Stimulated activated CD8-positive, alpha-beta memory T cell treated with anti-CD3 and anti-CD28 coated beads, Interleukin-15, amount 100 ng/mL, for 1 hour (primary cell): ENCODE results near the gene RMND1.
A peak's percentile ranks its signal among the peaks of the same experiment; 100 is the strongest.

ENCODE experiments used
- DNase-seq: peaks from one replicate; pipeline ENCODE4 v3.0.0-alpha.2; 2020; ENCODE audit warnings: low read depth

Gene RMND1

GRCh38 chr6:151413372-151414145 lies 38.4 kb downstream of the RMND1 start:
- peak; percentile 32 for DNase-seq

DNA sequence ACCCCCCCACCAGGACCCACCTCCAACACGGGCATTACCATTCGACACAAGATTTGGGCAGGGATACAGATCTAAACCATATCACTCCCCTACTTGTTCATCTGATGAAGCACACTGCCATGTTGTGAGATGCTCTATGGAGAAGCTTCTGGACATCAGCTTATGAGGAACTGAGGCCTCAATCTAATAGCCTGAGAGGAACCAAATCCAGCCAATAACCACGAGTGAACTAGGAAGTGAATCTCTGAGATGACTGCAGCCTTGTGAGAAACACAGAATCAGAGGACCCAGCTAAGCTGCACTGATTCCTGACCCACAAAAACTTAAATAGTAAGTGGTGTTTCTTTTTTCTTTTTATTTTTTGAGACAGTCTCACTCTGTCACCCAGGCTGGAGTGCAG lies 39.0 kb downstream of the RMND1 start:
- no peak for DNase-seq

- no peak for DNase-seq
These were observed 42.2 kb downstream of the RMND1 start for GRCh38 chr6:151409679-151410078.

DNA sequence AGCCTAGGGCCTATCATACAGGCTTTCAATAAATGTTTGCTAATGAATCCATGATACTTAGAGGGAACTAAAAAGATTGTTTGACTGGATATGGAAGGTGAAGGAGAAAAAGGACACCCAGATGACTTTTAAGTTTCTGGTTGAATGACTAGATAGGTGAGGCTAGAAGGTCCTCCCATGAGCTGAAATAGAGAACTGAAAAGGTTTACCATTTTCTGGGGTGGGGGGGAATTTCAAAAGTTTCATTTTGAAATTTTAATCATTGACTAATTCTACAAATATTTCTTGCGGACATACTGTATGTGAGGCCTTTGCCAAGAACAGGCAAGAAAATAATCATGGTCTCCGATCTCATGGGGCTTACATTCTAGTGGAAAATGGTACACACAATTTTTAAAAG lies 42.7 kb downstream of the RMND1 start:
- DNase-seq, result no peak

DNA sequence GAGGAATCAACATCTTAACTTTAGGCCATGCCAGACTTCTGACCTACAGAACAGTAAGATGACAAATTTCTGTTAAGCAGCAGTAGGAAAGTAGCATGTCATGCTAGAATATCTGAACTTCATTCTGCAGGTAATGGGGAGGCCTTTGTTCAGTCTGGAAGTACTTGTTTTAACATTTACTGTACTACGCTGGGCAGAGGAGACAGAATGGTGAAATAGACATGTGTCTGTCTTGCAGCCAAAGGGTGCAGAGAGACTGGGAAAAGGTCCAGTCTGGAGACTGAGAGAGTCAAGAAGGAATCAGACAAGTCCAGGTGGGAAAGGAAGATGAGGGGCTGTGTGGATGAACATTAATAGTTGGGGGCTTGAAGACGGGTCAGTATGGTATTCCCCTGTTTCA lies 43.1 kb downstream of the RMND1 start:
- no peak for DNase-seq

DNA sequence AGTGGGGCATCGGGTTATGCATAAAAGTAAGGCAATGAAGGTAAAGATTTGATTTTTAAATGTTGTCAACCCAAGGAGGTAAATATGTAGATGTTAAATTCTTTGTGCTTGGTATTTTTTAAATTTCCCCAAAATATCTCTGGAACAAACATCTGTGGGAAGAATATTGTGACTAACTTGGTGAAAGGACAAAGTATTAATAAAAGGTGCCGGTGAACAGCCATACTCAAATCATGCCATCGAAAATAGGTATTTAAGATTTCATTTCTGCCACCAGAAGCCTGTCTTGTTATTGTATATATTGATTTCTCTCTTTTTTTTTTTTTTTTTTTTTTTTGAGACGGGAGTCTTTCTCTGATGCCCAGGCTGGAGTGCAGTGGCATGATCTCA lies 48.0 kb downstream of the RMND1 start:
- no peak for DNase-seq

DNA sequence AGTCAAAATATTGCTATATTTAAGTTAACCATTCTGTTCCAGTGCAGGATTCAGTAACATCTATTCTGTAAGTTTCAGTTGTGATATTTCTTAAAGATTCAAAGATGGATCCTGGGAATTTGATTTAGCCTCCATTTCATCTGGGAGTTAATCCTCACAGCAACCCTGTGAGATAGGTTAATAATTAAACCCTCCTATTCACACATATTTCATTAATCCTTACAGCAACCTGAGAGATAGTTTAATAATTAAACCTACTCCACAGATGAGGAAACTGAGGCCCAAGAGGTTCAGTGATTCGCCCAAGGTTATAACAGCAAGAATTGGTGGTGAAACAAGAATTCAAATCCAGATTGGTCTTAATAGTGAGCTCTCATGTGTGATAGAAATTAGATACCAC lies 49.7 kb downstream of the RMND1 start:
- DNase-seq, result no peak

- DNase-seq, result no peak
These were observed 51.5 kb downstream of the RMND1 start for GRCh38 chr6:151400473-151400872.

DNA sequence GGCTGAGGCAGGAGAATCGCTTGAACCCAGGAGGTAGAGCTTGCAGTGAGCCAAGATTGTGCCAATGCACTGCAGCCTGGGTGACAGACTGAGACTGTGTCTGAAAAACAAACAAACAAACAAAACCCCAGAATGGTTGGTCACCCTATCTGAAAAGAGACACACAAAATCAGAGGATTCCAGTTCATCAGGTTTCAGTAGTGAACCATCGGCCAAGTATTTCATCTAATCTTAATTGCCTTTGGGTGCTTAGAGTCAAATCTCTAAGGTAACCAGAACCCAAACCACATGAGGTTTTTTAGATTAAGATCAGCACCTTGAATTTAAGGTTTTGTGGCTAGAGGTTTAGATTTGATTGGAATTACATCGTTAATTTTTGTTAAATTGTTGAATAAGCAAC lies 52.2 kb downstream of the RMND1 start:
- DNase-seq, result no peak

GRCh38 chr6:151393410-151393809 lies 58.5 kb downstream of the RMND1 start:
- no peak for DNase-seq

DNA sequence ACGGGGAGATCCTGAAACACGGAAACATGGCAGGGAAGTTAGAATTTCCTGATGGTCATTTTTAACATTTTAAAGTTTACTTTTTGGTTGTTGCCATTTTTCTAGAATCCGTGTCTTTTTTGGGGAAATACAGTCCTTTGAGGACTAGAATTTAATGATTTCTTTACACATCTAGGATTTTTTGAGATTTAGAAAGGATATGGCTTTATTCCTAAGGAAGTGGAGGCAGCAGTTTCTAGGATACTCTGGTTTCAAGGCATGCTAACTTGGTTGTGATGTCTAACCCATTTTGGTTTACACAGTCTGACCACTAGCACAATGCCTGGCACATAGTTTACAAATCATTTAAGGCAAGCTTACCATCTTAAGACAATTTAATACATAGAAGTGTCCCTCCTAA lies 59.5 kb downstream of the RMND1 start:
- no peak for DNase-seq

- peak; percentile 29 for DNase-seq
These were observed 60.2 kb downstream of the RMND1 start, which contains the start of gene ZBTB2 for GRCh38 chr6:151391471-151392413. Gene ZBTB2 (minus strand): TSS chr6:151391559. CDS start chr6:151373637, 17,922 bp downstream.

GRCh38 chr6:151390851-151391470 lies 61.0 kb downstream of the RMND1 start:
- DNase-seq, result peak; percentile 57

DNA sequence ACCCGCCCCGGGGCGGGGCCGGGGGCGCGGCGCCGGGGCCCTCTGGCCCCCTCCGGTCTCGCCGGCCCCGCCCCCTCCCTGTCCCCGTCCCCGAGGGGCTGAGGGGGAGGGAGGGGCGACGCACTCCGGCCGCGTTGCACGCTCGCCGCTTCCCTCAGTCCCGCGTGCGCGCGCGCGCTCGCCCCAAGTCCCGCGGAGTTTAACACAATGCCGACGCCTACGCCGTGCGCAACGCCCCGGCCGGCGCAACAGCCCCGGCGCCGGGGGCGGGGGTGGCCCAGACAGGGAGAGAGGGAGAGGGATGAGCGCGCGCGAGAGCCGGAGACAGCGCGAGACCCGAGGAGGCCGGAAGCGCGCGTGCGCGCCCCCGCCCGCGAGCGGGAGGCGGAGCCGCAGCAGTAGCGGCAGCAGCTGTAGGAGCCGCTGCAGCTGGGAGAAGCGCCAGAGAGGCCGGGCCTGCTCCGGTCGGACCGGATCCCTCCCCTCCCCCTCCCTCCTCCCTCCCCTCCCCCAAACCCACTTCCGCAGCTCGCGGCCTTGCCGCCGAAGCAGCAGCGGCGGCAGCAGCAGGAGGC lies 61.6 kb downstream of the RMND1 start:
- peak; percentile 86 for DNase-seq

DNA sequence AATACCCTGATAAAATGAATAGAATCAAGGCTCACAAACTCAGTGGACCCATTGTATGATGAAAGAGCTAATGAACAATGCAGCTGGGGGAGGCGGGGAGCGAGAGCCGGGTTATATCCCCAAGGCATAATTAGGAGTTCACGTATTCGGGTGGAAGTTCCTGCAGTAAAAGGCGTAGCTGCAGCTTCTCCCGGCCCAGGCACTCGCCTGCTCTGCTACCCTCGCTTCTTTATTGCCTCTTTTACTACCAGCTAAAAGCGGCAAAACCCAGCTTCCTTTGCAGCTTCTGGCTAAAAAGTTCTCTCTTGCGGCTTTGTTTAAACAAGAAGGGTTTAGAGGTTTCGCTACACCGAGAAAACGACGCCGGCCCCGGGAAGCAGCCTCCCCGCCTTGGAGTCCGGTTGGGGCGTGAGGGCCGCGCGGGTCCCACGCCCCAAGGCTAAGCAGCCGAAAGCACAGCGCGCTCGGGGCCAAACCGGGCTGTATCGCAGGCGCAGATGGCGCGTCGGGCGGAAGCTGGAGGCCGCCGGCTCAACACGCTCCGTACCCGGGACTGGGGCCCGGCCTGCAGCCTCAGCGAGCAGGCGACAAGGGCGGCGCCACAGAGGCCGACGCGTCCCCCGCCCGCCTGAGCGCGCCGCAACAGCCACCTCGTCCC lies 62.2 kb downstream of the RMND1 start:
- DNase-seq, result no peak

DNA sequence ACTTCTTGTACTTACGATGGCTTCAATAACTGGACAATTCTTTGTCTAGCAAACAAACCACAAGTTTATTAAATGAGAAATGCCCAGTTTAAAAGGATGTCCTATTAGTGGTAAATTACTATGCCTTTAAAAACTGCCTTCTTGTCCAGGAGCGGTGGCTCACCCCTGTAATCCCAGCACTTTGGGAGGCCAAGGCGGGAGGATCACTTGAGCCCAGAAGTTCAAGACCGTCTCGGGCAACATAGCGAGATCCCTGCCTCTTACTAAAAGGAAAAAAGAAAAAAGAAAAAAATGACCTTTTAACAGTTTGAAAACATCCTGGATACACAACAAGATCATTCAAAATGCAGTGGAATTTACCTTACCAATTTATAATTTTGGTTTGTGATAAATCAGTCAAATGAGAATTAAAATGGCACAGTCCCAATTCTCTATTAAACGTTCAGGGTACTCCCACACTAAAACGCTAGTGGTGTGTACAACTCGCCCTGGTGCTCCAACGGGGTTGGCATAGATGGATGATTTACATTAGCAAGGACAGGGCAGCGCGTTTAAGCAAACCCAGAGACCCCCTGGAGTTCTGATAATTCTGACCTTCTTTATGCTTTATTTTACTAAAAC lies 62.8 kb downstream of the RMND1 start:
- no peak for DNase-seq

- DNase-seq, result no peak
These were observed 63.7 kb downstream of the RMND1 start for GRCh38 chr6:151388236-151388635.

- DNase-seq, result no peak
These were observed 64.6 kb downstream of the RMND1 start for GRCh38 chr6:151387175-151387970.

GRCh38 chr6:151385177-151385576 lies 66.7 kb downstream of the RMND1 start:
- DNase-seq, result no peak

GRCh38 chr6:151384151-151384550 lies 67.8 kb downstream of the RMND1 start:
- no peak for DNase-seq
